22Rv1 (cell line): ENCODE results near the gene CRX.

Experiments used
- CTCF ChIP-seq: fragments of 450-650 bp; IDR thresholded peaks from 2 replicates; pipeline ENCODE4 v1.5.1; 2017; ENCODE audit warnings: mild to moderate bottlenecking
- ZFX ChIP-seq: fragments of 450-650 bp; IDR thresholded peaks from 2 replicates; pipeline ENCODE4 v1.6.1; 2017; ENCODE audit warnings: antibody characterized with exemption, borderline replicate concordance

GRCh38 chr19:47860602-47861297 lies 39.0 kb downstream of the CRX start:
- TF ChIP-seq CTCF (no peak), ZFX (no peak)
